SHP77 (cell line): Measurements from ENCODE around the gene HIC1.

Experiments used
- DNase-seq, 2 experiments: peaks; one replicate each; lab custom pipeline; 2025; lab: John Stamatoyannopoulos, UW

Gene HIC1

GRCh38 chr17:2060385-2060658 is 5.4 kb downstream of the HIC1 start:
- DNase-seq: no peak

- no peak for DNase-seq
These were observed 6.0 kb downstream of the HIC1 start for GRCh38 chr17:2060681-2061440.

- DNase-seq: no peak
These were observed 6.6 kb downstream of the HIC1 start for GRCh38 chr17:2061441-2061958.

DNA sequence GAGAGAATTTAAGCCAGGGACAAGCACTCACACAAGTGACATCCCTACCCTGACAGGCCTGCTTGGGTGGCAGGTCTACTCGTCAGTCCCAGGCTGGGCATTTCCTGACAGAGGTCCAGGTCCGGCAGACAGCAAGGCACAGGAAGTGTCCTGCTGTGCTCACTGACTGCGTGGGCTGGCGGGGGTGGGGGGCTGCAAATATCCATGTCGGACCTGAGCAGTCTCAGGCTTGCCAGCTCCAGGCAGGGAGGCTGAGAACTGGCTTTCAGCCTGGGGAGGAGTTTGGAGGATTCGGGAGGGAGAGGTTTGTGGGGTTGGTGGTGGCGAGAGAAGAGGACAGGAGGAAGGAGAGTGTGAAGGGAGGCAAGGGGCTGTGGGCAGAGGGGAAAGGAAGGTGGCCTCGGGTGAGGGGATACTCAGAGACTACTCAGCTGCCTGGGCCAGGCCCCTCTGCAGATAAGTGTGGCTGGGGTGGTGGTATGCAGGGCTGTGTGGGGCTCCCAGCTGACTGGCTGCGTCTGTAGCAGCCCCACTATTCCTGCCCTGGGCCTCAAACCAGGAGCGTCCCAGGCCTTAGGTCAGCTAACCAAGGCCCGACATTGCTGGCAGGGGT is 7.8 kb downstream of the HIC1 start:
- no peak for DNase-seq

- no peak for DNase-seq
These were observed 8.6 kb downstream of the HIC1 start for GRCh38 chr17:2063261-2064146.

DNA sequence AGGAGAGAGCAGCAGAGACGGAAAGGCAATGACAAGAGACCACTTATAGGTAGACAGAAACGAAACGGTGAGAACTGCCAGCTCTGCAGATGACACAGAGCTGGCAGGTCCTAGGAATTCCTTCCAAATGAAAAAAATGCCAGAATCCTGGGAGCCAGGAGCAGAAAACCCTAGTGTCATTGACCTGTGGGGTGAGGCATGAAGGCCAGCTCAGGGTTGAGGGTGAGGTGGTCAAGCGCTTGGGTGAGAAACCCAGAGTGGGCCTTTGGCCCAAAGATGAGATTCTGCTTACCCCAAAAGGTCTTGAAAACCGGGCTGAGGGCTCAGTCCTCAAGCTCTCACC is 9.2 kb downstream of the HIC1 start:
- DNase-seq: no peak

GRCh38 chr17:2064520-2064971 is 9.6 kb downstream of the HIC1 start:
- DNase-seq: no peak

DNA sequence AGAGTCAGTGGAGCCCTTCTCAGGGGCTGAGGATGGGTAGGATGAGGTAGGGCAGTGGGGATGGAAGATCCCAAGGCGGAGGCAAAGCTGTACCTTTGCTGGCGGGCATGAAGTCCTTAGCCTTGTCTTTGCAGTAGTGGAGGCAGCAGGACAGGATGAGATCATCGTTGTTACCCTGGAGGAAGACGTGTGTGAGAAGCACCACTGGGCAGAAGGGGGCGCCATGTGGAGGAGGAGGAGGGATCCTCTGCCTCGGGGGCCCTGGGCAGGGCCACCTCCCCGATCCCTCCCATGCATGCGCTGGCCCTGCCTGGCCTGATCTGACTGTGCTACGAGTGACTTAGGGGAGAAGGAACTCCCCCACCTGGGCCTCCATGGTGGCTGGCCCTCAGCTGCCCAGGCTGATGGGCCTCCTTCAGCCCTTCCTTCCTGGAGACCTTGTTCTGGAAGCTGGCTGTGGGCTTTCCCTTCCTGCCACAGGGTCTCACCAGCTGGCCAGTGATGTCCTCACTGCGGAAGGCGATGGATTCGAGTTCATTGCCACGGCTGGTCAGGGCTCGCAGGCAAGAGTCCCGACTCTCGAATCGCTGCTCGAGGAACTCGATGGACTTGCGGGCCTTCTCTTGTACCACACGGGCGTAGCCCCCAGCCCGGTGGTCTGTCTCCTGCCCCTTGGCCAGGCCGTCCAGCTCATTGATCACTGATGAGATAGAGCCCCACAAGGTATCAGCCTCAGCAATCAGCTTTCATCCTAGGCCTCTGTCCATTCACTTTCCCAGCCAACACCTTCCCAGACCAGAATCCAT is 10.3 kb downstream of the HIC1 start:
- peak; percentile 56 to 73 for DNase-seq

- DNase-seq: no peak
These were observed 11.1 kb downstream of the HIC1 start for GRCh38 chr17:2065949-2066400.

DNA sequence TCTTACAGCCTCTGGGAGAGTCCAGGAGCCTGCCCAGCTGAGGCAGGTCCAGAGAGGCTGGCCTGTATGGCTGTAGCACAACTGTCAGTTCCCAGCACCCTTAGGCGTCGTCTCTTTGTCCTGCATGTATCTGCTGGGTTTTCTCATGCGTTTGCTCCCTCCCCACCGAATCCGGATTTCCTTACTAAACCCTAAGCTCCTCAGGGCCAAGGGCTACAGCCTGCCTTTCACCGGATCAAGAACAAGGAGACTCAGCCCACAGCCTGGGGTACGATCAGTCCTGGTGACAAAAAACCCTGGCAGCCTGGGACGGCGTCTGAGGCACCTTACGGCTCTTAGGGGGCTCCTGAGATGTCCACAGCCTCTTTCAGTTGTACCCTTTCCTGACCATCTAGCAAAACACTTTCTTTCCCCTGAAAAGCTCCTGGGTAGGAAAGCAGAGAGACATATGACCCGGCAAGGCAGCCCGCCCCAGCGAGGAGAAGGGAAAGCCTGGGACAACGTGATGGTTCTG is 12.2 kb downstream of the HIC1 start:
- DNase-seq: no peak

DNA sequence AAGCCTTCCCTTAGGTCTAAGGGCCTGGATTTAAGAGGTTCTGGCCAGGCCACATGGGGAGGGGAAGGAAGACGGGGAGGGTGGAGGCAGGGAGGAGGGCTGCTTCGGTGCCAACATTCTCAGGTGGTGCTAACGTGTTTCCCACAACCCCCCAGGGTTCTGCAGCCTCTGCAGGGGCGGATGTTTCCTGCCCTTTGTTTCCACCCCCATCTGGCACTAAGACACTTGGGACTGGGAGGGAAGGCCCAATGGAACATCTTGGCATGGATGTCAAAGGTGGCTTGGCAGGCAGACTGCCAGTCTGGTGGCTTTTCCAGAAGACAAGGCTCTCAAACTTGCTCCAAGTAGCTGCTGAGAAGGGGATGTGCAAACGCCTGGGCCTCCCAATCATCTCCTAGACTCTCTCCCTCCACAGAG is 12.7 kb downstream of the HIC1 start:
- no peak for DNase-seq

DNA sequence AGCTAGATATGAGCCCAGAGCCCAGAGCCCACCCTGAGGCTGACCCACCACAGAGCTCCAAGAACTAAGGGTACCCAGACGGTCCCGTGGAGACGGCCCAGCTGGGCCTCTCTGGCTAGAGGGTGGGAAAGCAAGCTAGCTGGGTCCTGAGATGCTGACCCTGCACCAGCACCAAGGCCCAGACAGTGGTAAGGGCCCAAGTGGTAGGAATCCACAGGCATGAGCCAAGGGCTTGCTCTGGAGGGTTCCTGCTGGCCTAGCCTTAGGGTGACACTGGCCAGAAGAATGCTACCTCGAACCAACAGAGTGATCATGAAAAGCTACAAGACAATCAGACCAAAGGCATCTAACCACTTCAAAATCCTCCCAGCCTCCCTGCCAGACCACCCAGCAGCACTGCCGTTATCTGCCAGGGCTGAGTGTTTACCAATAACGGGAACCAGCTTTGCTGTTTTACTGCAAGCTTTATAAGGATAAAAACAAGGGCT is 13.2 kb downstream of the HIC1 start:
- no peak for DNase-seq

- DNase-seq: peak; percentile 94 to 98
These were observed 13.7 kb downstream of the HIC1 start for GRCh38 chr17:2068519-2069051.

DNA sequence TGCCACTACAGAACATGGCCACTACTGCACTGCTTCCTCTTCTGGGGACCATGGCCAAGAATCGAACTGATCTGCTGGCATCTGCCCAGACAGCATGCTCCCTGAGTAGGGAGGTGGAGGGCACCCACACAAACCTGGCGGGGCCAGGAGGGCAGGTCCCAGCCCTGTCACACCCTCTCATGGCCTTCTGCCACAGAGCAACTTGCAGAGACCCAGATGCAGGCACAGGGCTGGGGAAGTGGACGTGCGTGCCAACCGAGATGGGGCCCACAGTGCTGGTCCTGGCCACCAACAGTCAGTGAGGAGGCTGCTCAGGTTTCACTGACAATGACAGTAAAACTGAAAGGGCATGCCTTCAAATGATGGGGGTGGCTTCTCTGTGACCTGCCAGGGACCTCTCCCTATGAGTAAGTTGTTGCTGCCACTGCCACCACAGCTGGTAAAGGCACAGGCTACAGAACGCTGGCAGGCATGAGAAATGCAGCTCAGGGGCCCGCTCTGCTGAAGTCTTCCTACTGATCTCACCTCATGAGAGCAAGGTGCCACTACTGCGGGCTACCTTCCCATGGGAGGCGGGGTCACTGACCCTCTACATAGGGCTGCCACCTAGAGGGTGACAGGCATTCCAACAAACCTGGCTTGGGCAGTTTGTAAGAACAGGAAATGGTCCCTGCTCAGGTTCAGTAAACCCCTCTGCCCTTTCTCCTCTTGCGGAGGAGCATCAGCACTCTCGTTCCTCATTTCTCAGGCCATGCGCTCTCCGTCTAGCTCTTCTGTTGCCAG is 15.5 kb downstream of the HIC1 start:
- DNase-seq: no peak

- DNase-seq: no peak
These were observed 16.1 kb downstream of the HIC1 start for GRCh38 chr17:2071024-2071385.

DNA sequence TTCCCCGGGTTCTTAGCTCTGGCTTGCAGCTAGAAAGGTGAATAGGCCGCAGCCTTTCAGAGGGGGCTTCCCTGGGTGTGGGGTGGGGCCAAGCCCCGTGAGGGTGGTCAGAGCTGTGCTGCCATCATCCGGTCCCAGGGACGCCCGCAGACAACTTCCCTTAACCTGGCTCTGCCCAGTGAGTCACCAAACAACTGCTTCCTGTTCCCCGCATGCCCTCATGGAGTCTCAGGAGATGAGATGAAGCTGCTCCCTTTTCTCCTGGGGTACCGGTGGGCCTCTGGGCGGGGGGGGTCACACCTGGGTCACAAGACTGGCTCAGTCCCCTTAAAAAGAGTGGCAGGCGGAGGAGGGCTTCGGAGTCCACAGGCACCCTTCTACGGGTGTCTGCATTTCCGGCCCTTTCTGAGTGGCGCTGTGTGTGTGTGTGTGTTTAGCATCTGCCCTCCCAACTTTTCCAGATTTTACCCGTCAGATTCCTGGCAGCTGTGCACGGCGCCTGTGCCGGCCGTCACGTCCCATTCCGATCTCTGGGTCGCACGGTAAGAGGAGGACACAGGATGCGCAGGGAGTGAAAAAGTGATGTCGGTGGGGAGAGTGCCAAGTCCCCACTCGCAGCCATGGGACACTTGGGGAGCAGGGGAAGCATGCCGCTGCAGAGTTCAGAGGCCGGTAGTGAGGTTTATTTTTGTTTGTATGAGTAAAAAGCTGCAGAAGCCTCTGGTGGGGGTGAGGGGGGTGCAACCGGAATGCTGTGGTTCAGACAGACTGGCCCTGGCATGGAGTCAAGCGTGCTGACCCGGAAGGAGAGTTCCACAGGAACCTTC is 16.8 kb downstream of the HIC1 start:
- no peak for DNase-seq

DNA sequence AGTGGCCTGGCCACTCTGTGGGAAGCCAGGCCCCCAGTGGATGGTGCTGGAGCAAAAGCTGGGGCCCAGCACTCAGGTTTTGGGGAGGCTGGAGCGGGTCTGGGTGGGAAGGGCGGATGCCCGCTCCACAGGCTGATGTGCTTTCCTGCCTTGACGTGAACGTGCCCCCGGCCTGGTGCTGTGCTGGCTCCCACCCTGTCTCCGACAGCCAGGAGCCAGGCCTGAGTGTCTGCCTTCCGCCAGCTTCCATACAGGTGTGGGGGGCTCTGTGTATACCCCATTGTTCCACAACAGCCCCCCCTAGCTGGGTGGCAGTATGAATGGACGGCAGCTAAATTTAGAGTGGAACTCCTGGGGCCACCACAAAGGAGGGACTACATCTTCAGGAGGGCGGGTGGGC is 20.0 kb downstream of the HIC1 start:
- DNase-seq: no peak

GRCh38 chr17:2075336-2076086 is 20.6 kb downstream of the HIC1 start:
- no peak for DNase-seq
